HepG2 (cell line): ENCODE data around the gene ZFP36. TPM values are rescaled to one million over a fixed set of nuclear protein-coding genes. Genes with fewer than 3 reads are reported as not detected.
A peak's percentile ranks its signal among the peaks of the same experiment; 100 is the strongest.

Source experiments
- FOXK1 ChIP-seq: sonication (generic); formaldehyde crosslinking; IDR thresholded peaks from 2 replicates; pipeline ENCODE4 v1.4.0; 2020; ENCODE audit warnings: low read depth, missing genetic modification reagents, borderline replicate concordance
- GFI1 ChIP-seq: sonication (generic); formaldehyde crosslinking; IDR thresholded peaks from 2 replicates; pipeline ENCODE4 v1.5.0; 2020; ENCODE audit warnings: missing genetic modification reagents, mild to moderate bottlenecking, borderline replicate concordance
- GPBP1L1 ChIP-seq: sonication (generic); formaldehyde crosslinking; IDR thresholded peaks from 2 replicates; pipeline ENCODE4 v1.5.0; 2020; ENCODE audit warnings: mild to moderate bottlenecking, missing genetic modification reagents
- HIVEP1 ChIP-seq: sonication (generic); formaldehyde crosslinking; IDR thresholded peaks from 2 replicates; pipeline ENCODE4 v1.4.0; 2020; ENCODE audit warnings: mild to moderate bottlenecking, missing genetic modification reagents
- IKZF1 ChIP-seq: fragments of 450-650 bp; IDR thresholded peaks from 2 replicates; pipeline ENCODE4 v1.7.1; 2016
- KAT8 ChIP-seq: IDR thresholded peaks from 2 replicates; pipeline ENCODE4 v1.6.1; 2016; ENCODE audit warnings: missing genetic modification reagents, missing compliant biosample characterization
- MAF1 ChIP-seq: sonication (generic); formaldehyde crosslinking; IDR thresholded peaks from 2 replicates; pipeline ENCODE4 v1.5.0; 2020; ENCODE audit warnings: missing genetic modification reagents, borderline replicate concordance
- MBD4 ChIP-seq: IDR thresholded peaks from 2 replicates; pipeline ENCODE4 v1.6.1; 2012; ENCODE audit warnings: low read length, inconsistent platforms, borderline replicate concordance
- PLRG1 ChIP-seq: fragments of 450-650 bp; conservative IDR thresholded peaks from 2 replicates; pipeline ENCODE4 v1.6.1; 2016
- PTBP1 ChIP-seq: fragments of 200-400 bp; formaldehyde crosslinking; IDR thresholded peaks from 2 replicates; pipeline ENCODE4 v1.6.1; 2018; ENCODE audit warnings: low read length, low read depth; ENCODE audit not compliant: poor library complexity, severe bottlenecking
- STAT5B ChIP-seq: sonication (generic); formaldehyde crosslinking; IDR thresholded peaks from 2 replicates; pipeline ENCODE4 v1.4.0; 2020; ENCODE audit warnings: missing genetic modification reagents
- ZKSCAN5 ChIP-seq: sonication (generic); formaldehyde crosslinking; IDR thresholded peaks from 2 replicates; pipeline ENCODE4 v1.5.1; 2020; ENCODE audit warnings: mild to moderate bottlenecking, missing genetic modification reagents
- ZNF251 ChIP-seq: sonication (generic); formaldehyde crosslinking; IDR thresholded peaks from 2 replicates; pipeline ENCODE4 v1.9.0; 2021; ENCODE audit warnings: mild to moderate bottlenecking, missing genetic modification reagents
- ZNF441 ChIP-seq: sonication (generic); formaldehyde crosslinking; IDR thresholded peaks from 2 replicates; pipeline ENCODE4 v1.7.0; 2021; ENCODE audit warnings: missing genetic modification reagents, borderline replicate concordance
- ZNF598 ChIP-seq: sonication (generic); formaldehyde crosslinking; IDR thresholded peaks from 2 replicates; pipeline ENCODE4 v1.5.1; 2020; ENCODE audit warnings: mild to moderate bottlenecking, missing genetic modification reagents, borderline replicate concordance
- ZNF761 ChIP-seq: sonication (generic); formaldehyde crosslinking; conservative IDR thresholded peaks from 2 replicates; pipeline ENCODE4 v1.4.0; 2020; ENCODE audit warnings: mild to moderate bottlenecking, missing genetic modification reagents
- polyA plus RNA-seq, 8 experiments: library from polyadenylated mRNA; depleted of rRNA in 3 of 8; stranded (reverse) in 7 of 8; unstranded in 1 of 8; fragments of >200 nt; fragmentation: Illumina TruSeq in 4 of 8; extraction: Trizol in 4 of 8; gene quantifications; 2 replicates each; pipeline versions ENCODE4 v1.2.1 to v1.2.3, GENCODE V29; 2011 to 2016; ENCODE audit warnings: low read depth in 4 of 8, missing spikeins in 1 of 8, mixed read lengths in 1 of 8; ENCODE audit not compliant: insufficient read depth in 1 of 8
- total RNA-seq, 5 experiments: library from RNA; depleted of rRNA; stranded (reverse); fragments of >200 nt; fragmentation: Illumina TruSeq; extraction: Trizol; gene quantifications; 2 replicates each; pipeline ENCODE4 v1.2.3, GENCODE V29; 2016; ENCODE audit warnings: low read depth in 1 of 5
- TF ChIP-seq, protein P1 (sequence below), 2 experiments: fragments of 450-650 bp in 1 of 2; sonication (generic) in 1 of 2; formaldehyde crosslinking in 1 of 2; IDR thresholded peaks; 2 replicates each; pipeline versions ENCODE4 v1.6.1 to v1.8.0; 2016 to 2022; ENCODE audit warnings: antibody characterized with exemption in 1 of 2, mild to moderate bottlenecking in 1 of 2, missing genetic modification reagents in 1 of 2
- TF ChIP-seq, protein P2 (sequence below): sonication (generic); formaldehyde crosslinking; IDR thresholded peaks from 2 replicates; pipeline ENCODE4 v1.8.0; 2022; ENCODE audit warnings: mild to moderate bottlenecking, missing genetic modification reagents, moderate library complexity

Gene ZFP36
- total and polyA plus RNA-seq, 2 of the 13 experiments (the other 11 are each of a cell fraction or from before 2014, with no cell fraction given), result 1.4 to 1.7 TPM

DNA sequence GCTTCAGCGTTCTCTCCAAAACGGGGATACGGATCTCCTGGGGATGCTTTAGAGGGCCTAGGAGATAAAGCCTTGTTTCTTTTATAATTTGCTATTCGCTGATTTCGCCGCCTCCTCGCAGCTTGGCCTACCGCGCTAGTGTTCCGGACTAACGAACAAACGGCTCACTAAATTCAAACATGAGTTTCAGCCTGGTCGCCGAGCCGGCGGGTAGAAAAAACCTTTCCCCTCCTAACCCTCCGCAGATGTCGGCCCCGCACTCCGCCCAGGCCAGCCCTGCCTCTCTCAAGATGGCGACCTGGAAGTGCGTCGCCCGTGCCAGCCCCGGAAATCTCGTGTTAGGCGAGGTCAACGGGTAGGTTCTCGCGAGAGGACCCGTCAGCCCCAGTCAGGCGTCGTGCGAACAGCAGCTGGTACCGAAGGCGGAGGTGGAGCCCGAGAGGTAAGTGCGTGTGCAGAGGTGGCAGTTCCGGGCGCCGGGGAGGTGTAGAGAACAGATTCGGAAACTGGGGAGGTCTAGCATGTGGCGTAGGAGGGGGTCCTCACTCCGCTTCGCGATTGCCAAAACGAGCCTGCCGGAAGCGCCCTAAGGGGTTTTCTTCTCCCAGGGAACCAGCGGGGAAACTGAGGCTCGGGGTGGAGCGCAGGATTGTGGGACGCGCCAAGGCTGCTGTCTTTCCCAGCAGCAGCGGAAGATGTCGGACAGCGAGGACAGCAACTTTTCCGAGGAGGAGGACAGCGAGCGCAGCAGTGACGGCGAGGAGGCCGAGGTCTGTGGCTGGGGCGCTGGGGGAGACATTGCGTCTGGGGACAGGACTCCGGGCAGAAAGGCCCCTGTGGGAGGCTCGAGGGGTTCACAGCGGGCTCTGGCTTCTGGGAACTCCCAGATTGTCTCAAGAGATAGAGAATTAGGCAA, 38.8 kb downstream of the ZFP36 start, which contains the start of gene SUPT5H (continued):
- TF ChIP-seq, protein P1, sequence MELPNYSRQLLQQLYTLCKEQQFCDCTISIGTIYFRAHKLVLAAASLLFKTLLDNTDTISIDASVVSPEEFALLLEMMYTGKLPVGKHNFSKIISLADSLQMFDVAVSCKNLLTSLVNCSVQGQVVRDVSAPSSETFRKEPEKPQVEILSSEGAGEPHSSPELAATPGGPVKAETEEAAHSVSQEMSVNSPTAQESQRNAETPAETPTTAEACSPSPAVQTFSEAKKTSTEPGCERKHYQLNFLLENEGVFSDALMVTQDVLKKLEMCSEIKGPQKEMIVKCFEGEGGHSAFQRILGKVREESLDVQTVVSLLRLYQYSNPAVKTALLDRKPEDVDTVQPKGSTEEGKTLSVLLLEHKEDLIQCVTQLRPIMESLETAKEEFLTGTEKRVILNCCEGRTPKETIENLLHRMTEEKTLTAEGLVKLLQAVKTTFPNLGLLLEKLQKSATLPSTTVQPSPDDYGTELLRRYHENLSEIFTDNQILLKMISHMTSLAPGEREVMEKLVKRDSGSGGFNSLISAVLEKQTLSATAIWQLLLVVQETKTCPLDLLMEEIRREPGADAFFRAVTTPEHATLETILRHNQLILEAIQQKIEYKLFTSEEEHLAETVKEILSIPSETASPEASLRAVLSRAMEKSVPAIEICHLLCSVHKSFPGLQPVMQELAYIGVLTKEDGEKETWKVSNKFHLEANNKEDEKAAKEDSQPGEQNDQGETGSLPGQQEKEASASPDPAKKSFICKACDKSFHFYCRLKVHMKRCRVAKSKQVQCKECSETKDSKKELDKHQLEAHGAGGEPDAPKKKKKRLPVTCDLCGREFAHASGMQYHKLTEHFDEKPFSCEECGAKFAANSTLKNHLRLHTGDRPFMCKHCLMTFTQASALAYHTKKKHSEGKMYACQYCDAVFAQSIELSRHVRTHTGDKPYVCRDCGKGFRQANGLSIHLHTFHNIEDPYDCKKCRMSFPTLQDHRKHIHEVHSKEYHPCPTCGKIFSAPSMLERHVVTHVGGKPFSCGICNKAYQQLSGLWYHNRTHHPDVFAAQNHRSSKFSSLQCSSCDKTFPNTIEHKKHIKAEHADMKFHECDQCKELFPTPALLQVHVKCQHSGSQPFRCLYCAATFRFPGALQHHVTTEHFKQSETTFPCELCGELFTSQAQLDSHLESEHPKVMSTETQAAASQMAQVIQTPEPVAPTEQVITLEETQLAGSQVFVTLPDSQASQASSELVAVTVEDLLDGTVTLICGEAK (IDR thresholded peaks at IDR 0.05), result no peak
- TF ChIP-seq, protein P1 (CRISPR knock-in tag; IDR thresholded peaks at IDR 0.05), result peak; percentile 14; the same call in 1 of the 2 replicates
- TF ChIP-seq ZNF441 (CRISPR knock-in tag) (peak; percentile 71), ZKSCAN5 (CRISPR knock-in tag) (no peak), PLRG1 (no peak), GPBP1L1 (no peak), IKZF1 (no peak), PTBP1 (peak; percentile 88), STAT5B (CRISPR knock-in tag) (no peak), FOXK1 (CRISPR knock-in tag) (peak; percentile 61), ZNF761 (CRISPR knock-in tag) (peak; percentile 71; the same call in 1 of the 2 replicates), KAT8 (CRISPR knock-in tag) (peak; percentile 96), ZNF598 (CRISPR knock-in tag) (no peak; the same call in 1 of the 2 replicates), MAF1 (CRISPR knock-in tag) (no peak), ZNF251 (no peak), HIVEP1 (peak; percentile 93), MBD4 (no peak), GFI1 (0 out of 2 replicates have a peak, but pooled peaks have one; percentile 22)
- TF ChIP-seq, protein P2, sequence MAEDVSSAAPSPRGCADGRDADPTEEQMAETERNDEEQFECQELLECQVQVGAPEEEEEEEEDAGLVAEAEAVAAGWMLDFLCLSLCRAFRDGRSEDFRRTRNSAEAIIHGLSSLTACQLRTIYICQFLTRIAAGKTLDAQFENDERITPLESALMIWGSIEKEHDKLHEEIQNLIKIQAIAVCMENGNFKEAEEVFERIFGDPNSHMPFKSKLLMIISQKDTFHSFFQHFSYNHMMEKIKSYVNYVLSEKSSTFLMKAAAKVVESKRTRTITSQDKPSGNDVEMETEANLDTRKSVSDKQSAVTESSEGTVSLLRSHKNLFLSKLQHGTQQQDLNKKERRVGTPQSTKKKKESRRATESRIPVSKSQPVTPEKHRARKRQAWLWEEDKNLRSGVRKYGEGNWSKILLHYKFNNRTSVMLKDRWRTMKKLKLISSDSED (CRISPR knock-in tag), result no peak
